GM19324 (cell line): ENCODE measurements around the gene SCN1A.
"Not testable (repeated sequence)": the region's sequence is repeated elsewhere in the genome, so short reads cannot be mapped to it uniquely, and the experiment has no call there.

Experiments used
- ATAC-seq: cut with Tn5 transposase; IDR thresholded peaks from one replicate; pipeline ENCODE4 v1.9.1; 2021; ENCODE audit warnings: mild to moderate bottlenecking, moderate library complexity; ENCODE audit not compliant: unreplicated experiment, low FRiP score

The SCN1A gene

DNA sequence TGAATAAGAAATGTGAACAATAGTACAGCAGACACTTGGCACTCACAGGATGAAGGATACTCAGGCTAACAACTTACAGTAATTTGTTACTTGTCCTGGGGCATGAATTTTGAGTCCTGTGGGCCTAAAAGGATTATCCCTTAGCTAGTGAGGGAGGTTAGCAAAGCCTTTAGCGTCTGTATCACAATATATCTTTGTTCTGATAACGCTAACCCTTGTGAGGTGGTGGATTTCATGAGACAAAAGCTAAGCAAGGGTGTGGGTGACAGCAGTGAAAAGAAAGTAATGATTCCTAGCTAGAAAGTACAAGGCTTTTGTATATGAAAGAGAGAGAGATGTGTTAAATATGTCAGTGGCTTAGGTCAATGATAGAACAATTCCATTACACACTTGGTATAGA is 127.4 kb downstream of the SCN1A start:
- no peak for ATAC-seq

DNA sequence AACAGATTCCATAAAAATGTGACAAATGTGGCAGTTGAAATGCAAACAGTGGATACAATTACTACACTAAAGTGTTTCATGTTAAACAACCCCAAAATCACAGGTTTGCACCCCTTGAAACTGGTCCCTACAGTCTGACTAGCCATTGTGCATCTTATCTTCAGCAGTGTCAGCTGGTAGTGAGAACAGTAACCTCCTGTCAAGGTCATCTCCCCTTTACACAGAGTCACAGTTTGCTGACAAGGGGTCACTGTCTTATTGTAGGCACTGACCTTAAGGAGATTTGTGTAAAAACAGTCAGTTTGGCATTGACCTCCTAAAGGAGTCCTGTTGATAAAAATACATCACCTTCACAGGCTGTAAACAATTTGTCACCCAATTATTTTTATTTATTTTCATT is 137.0 kb downstream of the SCN1A start:
- ATAC-seq = no peak

- ATAC-seq = no peak
Observed at GRCh38 chr2:165989851-165990250, 138.0 kb downstream of the SCN1A start.

DNA sequence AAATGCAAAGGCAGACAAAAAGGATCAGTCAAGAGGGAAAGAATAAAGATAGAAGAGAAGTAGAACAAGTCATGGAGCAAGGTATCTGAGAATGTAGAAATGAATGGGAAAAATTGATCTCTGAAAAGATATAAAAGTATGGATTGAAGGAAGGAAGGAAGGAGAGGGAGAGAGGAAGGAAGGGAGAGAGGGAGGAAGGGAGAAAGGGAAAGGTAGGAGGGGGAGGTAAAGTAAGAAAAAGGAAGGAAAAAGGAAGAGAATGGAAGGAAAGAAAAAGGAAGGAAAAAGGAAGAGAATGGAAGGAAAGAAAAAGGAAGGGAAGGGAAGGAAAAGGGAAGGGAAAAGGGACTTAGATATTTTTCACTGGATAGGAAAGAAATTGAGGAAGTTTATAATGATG is 142.7 kb downstream of the SCN1A start:
- no peak for ATAC-seq

- ATAC-seq = not testable (repeated sequence)
Observed at GRCh38 chr2:165972161-165972560, 155.7 kb downstream of the SCN1A start.

DNA sequence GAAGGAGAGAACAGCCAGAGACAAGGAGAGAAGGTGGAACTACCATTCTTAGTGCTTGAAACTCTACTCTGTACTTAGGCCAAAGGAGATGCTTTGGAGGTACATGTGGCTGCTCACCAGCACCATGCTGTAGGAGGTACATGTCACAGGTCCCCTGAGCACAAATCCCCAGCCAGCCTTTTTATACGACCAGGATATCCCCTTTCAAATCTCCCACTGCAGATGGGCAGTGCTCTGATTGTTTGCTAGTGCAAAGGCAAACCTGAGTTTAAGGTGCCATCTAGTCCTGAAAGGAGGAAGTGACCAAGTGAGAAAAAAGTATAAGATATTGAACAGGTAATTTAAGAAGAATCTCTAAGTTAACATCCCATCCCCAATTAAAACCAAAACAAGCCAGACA is 157.2 kb downstream of the SCN1A start:
- ATAC-seq = no peak

DNA sequence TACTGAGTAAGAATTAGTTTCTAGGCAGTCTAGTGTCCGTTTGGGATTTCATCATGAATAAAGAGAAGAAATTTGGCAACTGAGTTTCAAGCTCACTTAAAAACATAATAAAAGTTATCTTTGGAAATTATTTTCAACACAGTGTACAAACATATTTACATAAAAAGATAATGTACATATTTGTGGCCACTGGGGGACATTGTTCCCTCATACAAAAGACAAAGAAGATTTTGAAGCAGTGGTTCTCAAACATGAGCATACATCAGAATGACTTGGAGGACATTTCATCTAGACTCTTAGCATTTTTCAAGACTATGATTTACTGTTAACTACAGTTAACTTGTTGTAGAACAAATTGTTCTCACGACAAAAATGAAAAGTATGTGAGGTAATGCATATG is 158.6 kb downstream of the SCN1A start:
- ATAC-seq = no peak

GRCh38 chr2:165967746-165968145 is 160.1 kb downstream of the SCN1A start:
- no peak for ATAC-seq

- ATAC-seq = no peak
Observed at GRCh38 chr2:165961818-165962217, 166.0 kb downstream of the SCN1A start.

GRCh38 chr2:165959371-165959770 is 168.4 kb downstream of the SCN1A start:
- ATAC-seq = no peak

- no peak for ATAC-seq
Observed at GRCh38 chr2:165958313-165958960, 169.4 kb downstream of the SCN1A start.

GRCh38 chr2:165957030-165957675 is 170.7 kb downstream of the SCN1A start:
- no peak for ATAC-seq

GRCh38 chr2:165953655-165954606 is 173.9 kb downstream of the SCN1A start, which contains the start of gene TTC21B:
Gene TTC21B, minus strand, starts transcription at chr2:165953776. Its CDS starts 71 bp downstream, at chr2:165953705.
- ATAC-seq = peak; percentile 99

DNA sequence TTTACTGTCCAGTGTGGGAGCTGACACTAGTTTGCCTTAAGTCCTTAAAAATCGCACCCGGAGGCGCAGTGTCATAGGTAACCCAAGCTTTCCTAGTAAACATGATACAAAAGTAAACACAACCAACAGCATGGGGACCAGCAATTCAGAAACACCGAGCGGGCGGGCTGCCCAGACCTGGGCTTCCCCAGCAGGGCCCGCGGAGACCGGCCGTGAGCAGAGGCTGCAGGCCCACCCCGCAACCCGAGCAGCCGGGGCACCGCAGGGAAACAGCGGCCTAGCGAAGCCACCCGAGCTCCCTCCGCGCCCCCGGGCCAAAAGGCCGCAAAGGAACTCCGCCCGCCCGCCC is 174.5 kb downstream of the SCN1A start:
- ATAC-seq = peak; percentile 46

- no peak for ATAC-seq
Observed at GRCh38 chr2:165952741-165953211, 175.0 kb downstream of the SCN1A start.

DNA sequence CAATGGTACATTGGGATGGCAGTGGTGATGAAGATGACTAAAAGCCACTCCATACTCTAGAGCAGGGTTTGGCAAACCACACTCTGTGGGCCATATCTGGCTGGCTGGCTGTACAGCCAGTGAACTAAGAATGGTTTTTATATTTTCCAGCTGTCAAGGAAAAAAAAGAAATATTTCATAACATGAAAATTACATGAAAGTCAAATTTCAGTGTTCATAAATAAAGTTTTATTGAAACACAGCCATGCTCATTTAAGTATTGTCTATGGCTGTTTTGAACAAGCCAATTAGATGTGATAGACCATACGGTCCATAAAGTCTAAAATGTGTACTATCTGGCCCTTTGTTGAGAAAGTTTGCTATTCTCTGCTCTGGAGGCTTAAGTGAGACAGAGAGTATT is 175.7 kb downstream of the SCN1A start:
- no peak for ATAC-seq

DNA sequence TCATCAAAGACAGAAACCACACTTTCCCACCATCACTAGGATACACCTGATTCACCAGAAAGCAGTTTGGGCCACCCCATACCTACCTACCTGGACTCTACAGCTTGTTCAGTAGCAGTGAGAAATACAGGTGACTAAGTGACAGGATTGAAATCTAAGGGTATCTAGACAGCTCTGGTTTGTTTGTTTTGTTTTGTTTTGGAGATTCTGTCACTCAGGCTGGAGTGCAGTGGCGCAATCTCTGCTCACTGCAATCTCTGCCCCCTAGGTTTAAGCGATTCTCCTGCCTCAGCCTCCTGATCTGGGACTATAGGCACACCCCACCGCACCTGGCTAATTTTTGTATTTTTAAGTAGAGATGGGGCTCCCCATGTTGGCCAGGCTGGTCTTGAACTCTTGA is 177.4 kb downstream of the SCN1A start:
- ATAC-seq = no peak

DNA sequence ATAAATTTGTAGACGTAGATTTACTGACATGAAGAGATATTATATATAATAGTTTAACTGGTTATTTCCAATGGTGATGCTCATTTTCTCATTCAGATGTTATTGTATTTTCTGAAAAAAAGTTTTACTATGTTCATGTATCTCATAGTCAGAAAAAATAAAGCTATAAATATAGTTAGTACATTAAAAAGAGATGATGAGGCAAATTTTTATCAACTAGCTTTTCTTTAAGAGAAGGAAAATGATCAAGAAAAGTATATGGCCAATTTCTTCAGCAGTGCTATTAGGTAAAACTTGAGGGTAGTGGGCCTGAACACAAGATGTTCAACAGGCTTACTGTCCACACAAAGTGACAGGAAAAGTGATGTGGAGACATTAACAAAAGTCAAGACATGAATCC is 186.0 kb downstream of the SCN1A start:
- no peak for ATAC-seq

GRCh38 chr2:165938237-165938636 is 189.6 kb downstream of the SCN1A start:
- no peak for ATAC-seq
